GM12872 (cell line): ENCODE results near the gene ARHGEF40.

ENCODE experiments used
- TF ChIP-seq, protein P1 (sequence below): IDR thresholded peaks from 3 replicates; pipeline ENCODE4 v1.5.1; 2011; ENCODE audit warnings: low read depth, mild to moderate bottlenecking, low read length, moderate library complexity; ENCODE audit not compliant: insufficient read depth

ARHGEF40 gene

DNA sequence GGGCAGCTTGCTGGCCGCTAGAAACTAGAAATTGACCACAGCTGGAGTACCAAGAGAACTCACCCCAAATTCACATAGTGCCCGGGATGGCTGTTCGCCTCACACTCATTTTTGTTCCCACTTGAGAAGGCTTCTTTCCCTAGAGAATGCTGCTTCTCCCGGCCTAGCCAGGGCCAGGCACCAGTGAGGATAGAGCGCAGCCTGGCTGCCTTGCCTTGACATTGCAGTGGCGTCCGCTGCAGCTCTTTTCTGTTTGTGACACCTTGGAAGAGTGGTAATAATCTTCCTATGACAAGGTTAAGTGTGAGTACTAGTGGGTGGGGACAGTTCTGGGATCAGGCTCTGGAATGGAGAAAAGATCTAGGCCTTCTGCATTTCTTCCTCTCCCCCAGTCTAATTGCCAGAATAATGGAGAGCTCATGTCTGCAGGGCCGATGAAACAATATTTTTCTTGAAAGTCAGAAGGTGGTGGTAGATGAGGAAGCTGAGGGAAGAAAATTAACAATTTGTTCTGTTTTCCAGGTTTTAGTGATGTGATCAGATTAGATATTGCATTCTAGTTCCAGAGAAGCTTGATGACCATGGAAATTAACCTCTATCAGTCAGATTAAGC is 34.5 kb downstream of the ARHGEF40 start:
- TF ChIP-seq, protein P1, sequence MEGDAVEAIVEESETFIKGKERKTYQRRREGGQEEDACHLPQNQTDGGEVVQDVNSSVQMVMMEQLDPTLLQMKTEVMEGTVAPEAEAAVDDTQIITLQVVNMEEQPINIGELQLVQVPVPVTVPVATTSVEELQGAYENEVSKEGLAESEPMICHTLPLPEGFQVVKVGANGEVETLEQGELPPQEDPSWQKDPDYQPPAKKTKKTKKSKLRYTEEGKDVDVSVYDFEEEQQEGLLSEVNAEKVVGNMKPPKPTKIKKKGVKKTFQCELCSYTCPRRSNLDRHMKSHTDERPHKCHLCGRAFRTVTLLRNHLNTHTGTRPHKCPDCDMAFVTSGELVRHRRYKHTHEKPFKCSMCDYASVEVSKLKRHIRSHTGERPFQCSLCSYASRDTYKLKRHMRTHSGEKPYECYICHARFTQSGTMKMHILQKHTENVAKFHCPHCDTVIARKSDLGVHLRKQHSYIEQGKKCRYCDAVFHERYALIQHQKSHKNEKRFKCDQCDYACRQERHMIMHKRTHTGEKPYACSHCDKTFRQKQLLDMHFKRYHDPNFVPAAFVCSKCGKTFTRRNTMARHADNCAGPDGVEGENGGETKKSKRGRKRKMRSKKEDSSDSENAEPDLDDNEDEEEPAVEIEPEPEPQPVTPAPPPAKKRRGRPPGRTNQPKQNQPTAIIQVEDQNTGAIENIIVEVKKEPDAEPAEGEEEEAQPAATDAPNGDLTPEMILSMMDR, result peak; percentile 90

DNA sequence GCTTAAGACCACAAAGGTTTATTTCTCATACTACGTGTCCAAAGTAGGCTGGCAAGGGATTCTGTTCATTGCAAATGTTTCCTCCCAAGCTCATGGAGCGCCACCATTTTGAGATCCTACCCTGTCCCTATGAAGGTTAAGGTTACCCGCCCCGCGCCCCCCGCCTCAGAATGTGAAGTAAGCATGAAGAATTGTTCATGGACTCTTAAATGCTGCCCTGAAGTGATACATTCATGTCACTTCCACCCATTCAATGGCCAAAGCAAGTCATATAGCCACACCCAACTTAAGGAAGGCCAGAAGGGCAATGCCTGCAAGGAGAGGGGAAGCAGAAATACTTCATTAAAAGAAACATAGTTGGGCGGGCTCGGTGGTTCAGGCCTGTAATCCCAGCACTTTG is 35.0 kb downstream of the ARHGEF40 start:
- TF ChIP-seq, protein P1, result no peak

DNA sequence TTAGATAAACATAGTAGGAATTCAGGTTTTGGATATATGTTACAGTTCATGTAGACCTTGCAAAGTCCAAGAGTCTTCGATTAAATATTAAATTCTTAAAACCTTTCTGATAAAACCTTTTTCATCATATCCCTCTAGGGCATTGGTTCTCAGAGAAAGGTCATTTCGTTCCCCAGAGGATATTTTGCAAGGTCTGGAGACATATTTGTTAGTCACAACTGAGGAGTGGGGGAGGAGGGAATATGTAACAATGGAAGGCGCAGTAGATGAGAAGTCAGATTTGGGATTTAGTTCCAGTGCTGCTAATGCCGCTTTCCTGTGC is 36.0 kb downstream of the ARHGEF40 start:
- TF ChIP-seq, protein P1, result no peak

DNA sequence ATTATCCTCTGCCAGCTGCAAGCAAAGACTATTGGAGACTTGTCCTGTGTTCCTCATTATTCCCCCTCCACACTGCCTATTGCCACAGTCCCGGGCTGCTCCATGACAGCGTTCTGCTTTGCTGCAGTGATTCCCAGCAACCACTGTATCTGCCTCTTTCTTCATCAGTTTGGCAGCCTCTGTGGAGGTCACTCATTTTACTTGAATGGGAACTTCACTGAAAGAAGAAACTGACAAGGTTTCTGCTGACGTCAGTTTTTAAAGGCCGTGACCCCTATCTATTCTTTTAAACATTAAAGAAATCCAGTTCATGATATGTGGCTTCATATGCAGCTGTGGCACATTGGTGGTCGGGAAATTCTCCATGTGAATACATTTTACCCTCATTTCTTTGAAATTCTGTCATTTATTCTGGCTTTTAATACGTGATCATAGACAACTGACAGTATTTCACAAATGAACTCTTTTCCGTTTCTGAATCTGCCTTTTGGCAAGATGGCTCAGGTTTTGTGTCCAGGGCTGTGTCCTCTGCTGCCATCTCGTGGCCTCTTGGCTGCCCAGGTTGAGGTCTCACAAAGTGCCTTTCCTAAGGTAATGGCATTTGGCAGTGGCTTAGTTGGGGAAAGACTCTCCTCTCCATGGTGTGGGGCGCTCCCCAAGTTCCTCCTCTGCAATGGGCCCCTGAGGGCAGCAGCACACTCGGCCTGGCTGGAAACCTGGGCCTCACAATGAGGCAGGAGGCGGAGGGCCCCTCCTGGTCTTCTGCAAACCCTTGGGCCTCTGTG is 36.6 kb downstream of the ARHGEF40 start:
- TF ChIP-seq, protein P1, result peak; percentile 93

DNA sequence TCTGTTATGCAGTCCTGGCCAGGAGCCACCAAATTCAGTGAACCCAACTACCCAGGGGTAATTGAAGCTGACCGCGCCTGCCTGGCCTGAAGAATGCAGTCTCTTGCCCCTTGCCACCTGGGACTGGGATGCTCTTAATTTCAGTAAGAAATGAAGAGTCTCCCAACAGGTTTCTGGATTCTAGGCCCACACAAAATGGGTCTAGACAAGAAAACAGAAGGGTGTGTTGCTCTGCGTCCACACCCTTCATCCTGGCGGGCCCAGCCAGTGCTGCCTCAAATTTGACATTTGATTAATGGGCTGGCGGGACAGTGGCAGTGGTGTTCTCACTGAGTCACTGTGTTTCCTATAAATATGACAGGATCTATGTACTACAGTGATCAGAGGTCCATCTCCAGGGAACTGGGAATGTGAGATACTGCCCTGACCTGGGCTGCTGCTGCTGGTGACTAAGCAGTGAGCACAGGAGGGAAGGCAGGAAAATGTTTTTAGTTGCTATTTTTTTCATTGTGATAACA is 37.2 kb downstream of the ARHGEF40 start:
- TF ChIP-seq, protein P1, result no peak

DNA sequence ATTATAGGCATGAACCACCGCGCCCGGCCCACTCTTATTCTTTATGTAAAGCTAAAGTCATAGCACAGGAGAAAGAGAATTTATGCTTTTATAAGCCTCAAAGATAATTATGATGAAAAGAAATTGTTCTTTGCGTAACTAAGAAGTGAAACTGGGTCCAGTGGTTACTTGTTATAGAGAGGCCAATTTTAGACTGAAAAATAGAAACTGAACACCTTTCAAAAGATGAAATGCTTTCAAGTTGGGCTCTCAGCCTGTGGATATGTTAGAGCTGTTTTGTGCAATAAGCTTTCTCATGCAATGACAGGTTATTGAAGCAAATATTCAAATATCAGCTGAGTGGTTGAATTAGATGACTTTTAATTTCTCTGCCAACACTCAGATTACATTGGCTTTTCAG is 38.7 kb downstream of the ARHGEF40 start:
- TF ChIP-seq, protein P1, result no peak

DNA sequence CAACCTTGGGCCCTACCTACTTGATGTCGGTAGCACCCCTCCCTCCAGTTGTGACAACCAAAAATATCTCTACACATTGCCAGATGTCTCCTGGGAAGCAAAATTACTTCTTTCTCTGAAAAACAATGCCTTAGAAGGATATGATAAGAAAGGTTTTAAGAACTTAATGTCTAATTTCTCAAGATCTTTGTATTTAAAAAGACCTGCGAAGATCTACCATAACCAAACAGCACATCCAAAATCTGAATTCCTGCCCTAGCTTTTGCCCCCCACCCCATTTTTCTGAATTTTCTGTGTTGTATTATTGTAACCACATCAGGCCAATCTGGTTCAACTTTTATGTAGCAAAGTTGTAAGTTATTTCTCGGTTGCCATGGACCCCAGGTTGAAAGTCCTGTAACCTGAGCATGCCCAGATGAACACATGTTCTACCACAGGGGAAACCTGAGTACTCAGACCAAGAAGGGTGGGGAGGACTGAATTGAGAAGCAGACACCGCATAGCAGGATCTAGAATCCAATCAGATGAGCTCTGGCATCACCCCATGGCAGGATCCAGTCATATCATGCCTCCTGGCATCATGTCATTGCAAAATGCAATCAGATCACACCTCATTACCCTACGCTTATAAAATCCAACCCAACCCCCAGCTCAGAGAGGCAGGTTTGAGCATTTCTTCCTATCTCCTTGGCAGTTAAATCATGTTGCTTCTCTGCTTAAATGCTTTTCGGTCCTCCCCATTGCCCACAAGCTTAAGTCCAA is 39.5 kb downstream of the ARHGEF40 start:
- TF ChIP-seq, protein P1, result no peak
